Transverse colon (tissue), 4 donors: Measurements from ENCODE around the gene HLA-DOA. TPM values are rescaled to one million over a fixed set of nuclear protein-coding genes. Genes with fewer than 3 reads are reported as not detected.

Experiments
- DNase-seq: peaks from one replicate; pipeline ENCODE4 v3.0.0-alpha.2; 2019
- H3K27ac ChIP-seq, 4 donors: fragments of 200-600 bp; sonication (generic); 2 replicates each; pipeline ENCODE4 v1.5.1; 2016 to 2018; ENCODE audit warnings: inconsistent platforms in 4 of 4
- H3K27me3 ChIP-seq: fragments of 200-600 bp; sonication (generic); 2 replicates; pipeline ENCODE4 v1.5.1; 2017; ENCODE audit warnings: inconsistent platforms
- H3K36me3 ChIP-seq, 4 donors: fragments of 200-600 bp; sonication (generic); 2 replicates each; pipeline ENCODE4 v1.5.1; 2017 to 2019; ENCODE audit warnings: inconsistent platforms in 4 of 4
- H3K4me1 ChIP-seq, 4 donors: fragments of 200-600 bp; sonication (generic); 2 replicates each; pipeline ENCODE4 v1.5.1; 2017 to 2020; ENCODE audit warnings: inconsistent platforms in 4 of 4
- H3K4me3 ChIP-seq, 4 donors: fragments of 200-600 bp; sonication (generic); 1 replicate in 1 of 4; 2 replicates in 3 of 4; pipeline versions ENCODE4 v1.5.1 to v1.6.1; 2017 to 2019; ENCODE audit warnings: inconsistent platforms in 4 of 4
- H3K9me3 ChIP-seq, 2 donors: fragments of 200-600 bp; sonication (generic); 2 replicates each; pipeline ENCODE4 v1.5.1; 2017 to 2019; ENCODE audit warnings: inconsistent platforms in 2 of 2
- EP300 ChIP-seq: sonication (generic); formaldehyde crosslinking; IDR thresholded peaks from one replicate; pipeline ENCODE4 v1.6.1; 2017; ENCODE audit warnings: antibody characterized with exemption, low read depth
- POLR2A ChIP-seq: fragments of 450-650 bp; IDR thresholded peaks from one replicate; pipeline ENCODE4 v1.6.1; 2016; ENCODE audit warnings: antibody characterized with exemption, mild to moderate bottlenecking, moderate library complexity
- POLR2AphosphoS5 ChIP-seq, 3 donors: sonication (generic); formaldehyde crosslinking; IDR thresholded peaks; one replicate each; pipeline ENCODE4 v1.6.1; 2016; ENCODE audit warnings: antibody characterized with exemption in 3 of 3
- WGBS, 2 donors: methylation state at CpG; one replicate each; pipeline ENCODE4 v1.1.5; 2018; ENCODE audit warnings: low coverage in 1 of 2; 5-methylcytosine and 5-hydroxymethylcytosine counted together
- in situ Hi-C, 4 donors: fragments of 200-750 bp; cut with MboI; loops; one replicate each; pipeline versions ENCODE4 v1.15.0 to v1.15.1; 2017; ENCODE audit warnings: low sequenced_read_pairs in 3 of 4, low pct_ligation_motif_present in 1 of 4, low pct_unique_long_range_greater_than_20kb in 1 of 4
- intact Hi-C: fragments of 100-400 bp; cut with DNase I; formaldehyde crosslinking; loops from one replicate; pipeline ENCODE4 v1.15.1; 2023; ENCODE audit warnings: low total_unique reads
- total RNA-seq, 4 donors: library from RNA; depleted of rRNA; stranded (reverse); fragments of >200 nt; gene quantifications; one replicate each; pipeline ENCODE4 v1.1.0, GENCODE V29; 2016
- TF ChIP-seq, protein P1 (sequence below), 5 experiments: fragments of 200-600 bp in 3 of 5; fragments of 450-650 bp in 2 of 5; sonication (generic) in 3 of 5; IDR thresholded peaks; 1 replicate in 2 of 5; 2 replicates in 3 of 5; pipeline ENCODE4 v1.5.1; 2016 to 2017; ENCODE audit warnings: antibody characterized with exemption in 5 of 5, inconsistent platforms in 3 of 5, mild to moderate bottlenecking in 2 of 5, moderate library complexity in 1 of 5

The HLA-DOA gene
- total RNA-seq, 4 donors from 2014 or later, result 0.82 to 7.9 (median 2.6) TPM

- peaks cover 0 to 39% (median 17%) of the 10 kb centered on the region in 4 donors for H3K36me3 ChIP-seq
- intact Hi-C loops (no loop called here), in situ Hi-C loops (loop anchor here in 2 of 4 donors (10.0 to 25.0 kb wide), 2 partner anchors 89 to 439 kb away; partner anchors contain the start of genes CUTA (in 1 of the 2), PHF1 (in 1 of the 2) and SYNGAP1 (in 1 of the 2))
- peak overlapping the region; percentile 98 to 100 (median 99) for H3K27ac ChIP-seq
- WGBS, 2 donors, result 1% methylated on average over 23 of the region's 23 CpGs; no CpG with 5 or more reads in 1 of the 2 donors
- H3K9me3 ChIP-seq, result no peaks in the 10 kb centered on the region
- H3K4me3 ChIP-seq, result peak overlapping the region; percentile 47 to 86 (median 71)
- TF ChIP-seq POLR2A (no peak), POLR2AphosphoS5 (IDR thresholded peaks at IDR 0.05) (no peak), EP300 (no peak)
- TF ChIP-seq, protein P1, sequence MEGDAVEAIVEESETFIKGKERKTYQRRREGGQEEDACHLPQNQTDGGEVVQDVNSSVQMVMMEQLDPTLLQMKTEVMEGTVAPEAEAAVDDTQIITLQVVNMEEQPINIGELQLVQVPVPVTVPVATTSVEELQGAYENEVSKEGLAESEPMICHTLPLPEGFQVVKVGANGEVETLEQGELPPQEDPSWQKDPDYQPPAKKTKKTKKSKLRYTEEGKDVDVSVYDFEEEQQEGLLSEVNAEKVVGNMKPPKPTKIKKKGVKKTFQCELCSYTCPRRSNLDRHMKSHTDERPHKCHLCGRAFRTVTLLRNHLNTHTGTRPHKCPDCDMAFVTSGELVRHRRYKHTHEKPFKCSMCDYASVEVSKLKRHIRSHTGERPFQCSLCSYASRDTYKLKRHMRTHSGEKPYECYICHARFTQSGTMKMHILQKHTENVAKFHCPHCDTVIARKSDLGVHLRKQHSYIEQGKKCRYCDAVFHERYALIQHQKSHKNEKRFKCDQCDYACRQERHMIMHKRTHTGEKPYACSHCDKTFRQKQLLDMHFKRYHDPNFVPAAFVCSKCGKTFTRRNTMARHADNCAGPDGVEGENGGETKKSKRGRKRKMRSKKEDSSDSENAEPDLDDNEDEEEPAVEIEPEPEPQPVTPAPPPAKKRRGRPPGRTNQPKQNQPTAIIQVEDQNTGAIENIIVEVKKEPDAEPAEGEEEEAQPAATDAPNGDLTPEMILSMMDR (IDR thresholded peaks at IDR 0.05), result no peak
- H3K27me3 ChIP-seq, result no peaks in the 10 kb centered on the region
- DNase-seq, result peak; percentile 41
- H3K4me1 ChIP-seq, result peaks cover 36 to 48% (median 39%) of the 10 kb centered on the region in 4 donors
Measured at GRCh38 chr6:32973144-32974015, 36.0 kb downstream of the HLA-DOA start.

- peak; percentile 51 for DNase-seq
- in situ Hi-C loops (loop anchor here in 2 of 4 donors (10.0 to 25.0 kb wide), 2 partner anchors 88 to 440 kb away; partner anchors contain the start of genes CUTA (in 1 of the 2), PHF1 (in 1 of the 2) and SYNGAP1 (in 1 of the 2)), intact Hi-C loops (no loop called here)
- Histone ChIP-seq H3K4me3 (peak overlapping the region; percentile 47 to 86 (median 71)), H3K27ac (peak overlapping the region; percentile 98 to 100 (median 99)), H3K9me3 (no peaks in the 10 kb centered on the region), H3K4me1 (peaks cover 28 to 40% (median 34%) of the 10 kb centered on the region in 4 donors), H3K36me3 (peaks cover 0 to 31% (median 13%) of the 10 kb centered on the region in 4 donors), H3K27me3 (no peaks in the 10 kb centered on the region)
- 0% methylated on average over 54 of the region's 70 CpGs; no CpG with 5 or more reads in 1 of the 2 donors for WGBS, 2 donors
- TF ChIP-seq POLR2A (no peak), POLR2AphosphoS5 (IDR thresholded peaks at IDR 0.05) (peak in 2 of 3 donors; percentile 24 to 44)
- TF ChIP-seq, protein P1 (IDR thresholded peaks at IDR 0.05), result no peak
Measured at GRCh38 chr6:32972353-32973143, 36.8 kb downstream of the HLA-DOA start.

DNA sequence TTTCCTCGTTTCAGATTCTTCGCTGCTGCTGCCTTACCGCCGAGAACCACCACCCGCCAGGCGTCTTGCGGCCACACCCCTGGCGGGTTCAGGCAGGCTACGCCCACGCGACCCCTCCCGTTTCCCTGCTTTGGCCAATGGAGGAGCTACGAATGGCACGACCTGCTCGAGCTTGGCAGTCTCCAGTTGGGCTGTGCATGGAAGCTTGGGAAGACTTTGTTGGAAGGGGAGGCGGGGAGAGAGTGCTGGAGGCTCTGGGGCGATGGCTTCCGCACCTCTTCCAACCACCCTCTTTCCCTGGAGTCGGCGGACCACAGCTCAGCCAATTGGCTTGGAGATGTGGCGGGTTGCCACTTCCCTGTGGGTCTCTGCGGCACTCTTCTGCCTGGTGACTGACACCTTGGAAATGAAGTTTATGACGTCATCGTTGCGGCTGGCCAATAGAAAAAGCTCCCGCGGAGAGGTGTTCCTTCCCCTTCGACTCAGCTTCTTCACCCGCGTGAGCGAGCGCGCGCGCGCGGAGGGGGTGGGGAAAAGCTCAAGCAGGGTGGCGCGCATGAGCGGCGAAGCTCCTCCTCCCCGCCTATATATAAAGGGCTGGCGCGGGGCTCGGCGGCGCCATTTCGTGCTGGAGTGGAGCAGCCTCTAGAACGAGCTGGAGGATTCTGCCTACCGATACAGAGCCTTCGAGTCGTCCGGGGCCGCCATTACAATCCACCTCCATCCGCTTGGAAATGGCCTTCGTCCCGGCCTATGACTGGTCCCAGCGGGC, 37.6 kb downstream of the HLA-DOA start:
- Histone ChIP-seq H3K27me3 (no peaks in the 10 kb centered on the region), H3K27ac (peak overlapping the region; percentile 98 to 100 (median 99)), H3K4me3 (peak overlapping the region; percentile 63 to 86 (median 84)), H3K9me3 (no peaks in the 10 kb centered on the region), H3K36me3 (peaks cover 0 to 23% (median 8%) of the 10 kb centered on the region in 4 donors), H3K4me1 (peaks cover 25 to 40% (median 33%) of the 10 kb centered on the region in 4 donors)
- TF ChIP-seq EP300, result peak; percentile 23
- peak; percentile 98 to 100 (median 100) for TF ChIP-seq POLR2AphosphoS5 (IDR thresholded peaks at IDR 0.05)
- TF ChIP-seq POLR2A, result peak; percentile 100
- TF ChIP-seq, protein P1 (IDR thresholded peaks at IDR 0.05), result peak in 2 of 5 experiments; percentile 3 to 26
- 0% methylated on average over 58 of the region's 58 CpGs; no CpG with 5 or more reads in 1 of the 2 donors for WGBS, 2 donors
- in situ Hi-C loops, result loop anchor here in 2 of 4 donors (10.0 to 25.0 kb wide), 2 partner anchors 87 to 441 kb away; partner anchors contain the start of genes CUTA (in 1 of the 2), PHF1 (in 1 of the 2) and SYNGAP1 (in 1 of the 2)
- intact Hi-C loops, result no loop called here
- DNase-seq, result peak; percentile 100
